ENCODE data around the gene SCAF8. TPM values are rescaled to one million over a fixed set of nuclear protein-coding genes. Genes with fewer than 3 reads are reported as not detected.
A peak's percentile ranks its signal among the peaks of the same experiment; 100 is the strongest.

Gene SCAF8
- total RNA-seq, 2 donors from 2014 or later: 25.9 to 29.9 TPM

GRCh38 chr6:154861825-154862224 is 128.6 kb downstream of the SCAF8 start:
- no peak overlapping the region for H3K27ac Mint-ChIP-seq
- H3K27me3 Mint-ChIP-seq: no peaks in the 10 kb centered on the region
- H3K36me3 Mint-ChIP-seq (ENCODE audit: low read depth): peaks cover 15% of the 10 kb centered on the region
- H3K4me1 Mint-ChIP-seq: peaks cover 6% of the 10 kb centered on the region
- H3K9me3 Mint-ChIP-seq: no peaks in the 10 kb centered on the region
- ATAC-seq (replicated peaks): no peak
- H3K4me3 Mint-ChIP-seq: no peak overlapping the region

- Mint-ChIP-seq H3K4me3 (no peak overlapping the region), H3K36me3 (ENCODE audit: low read depth) (peaks cover 15% of the 10 kb centered on the region), H3K9me3 (no peaks in the 10 kb centered on the region), H3K4me1 (peaks cover 1% of the 10 kb centered on the region), H3K27ac (no peak overlapping the region), H3K27me3 (no peaks in the 10 kb centered on the region)
- no peak for ATAC-seq (replicated peaks)
Measured at GRCh38 chr6:154862536-154862935, 129.3 kb downstream of the SCAF8 start.

DNA sequence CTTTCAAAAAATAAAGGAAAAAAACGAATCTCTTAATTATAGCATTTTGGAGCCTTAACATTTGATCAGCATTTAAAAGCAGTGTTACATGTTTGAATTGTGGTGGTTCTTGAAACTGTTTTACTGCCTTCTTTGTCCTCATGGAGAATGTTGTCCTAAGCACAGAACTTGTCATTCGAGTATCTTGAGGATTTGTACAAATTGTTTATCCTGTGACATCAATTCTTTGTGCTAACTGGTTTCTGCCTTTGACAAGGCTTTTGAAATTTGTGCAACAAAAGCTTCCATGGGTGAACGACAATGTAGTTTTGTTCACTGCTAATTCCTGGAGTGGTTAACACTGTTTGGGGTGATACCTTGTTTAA is 130.8 kb downstream of the SCAF8 start:
- Mint-ChIP-seq H3K4me1 (no peaks in the 10 kb centered on the region), H3K27me3 (no peaks in the 10 kb centered on the region), H3K9me3 (no peaks in the 10 kb centered on the region), H3K27ac (no peak overlapping the region), H3K36me3 (ENCODE audit: low read depth) (peaks cover 15% of the 10 kb centered on the region), H3K4me3 (no peak overlapping the region)
- no peak for ATAC-seq (replicated peaks)

GRCh38 chr6:154865291-154865690 is 132.1 kb downstream of the SCAF8 start:
- H3K36me3 Mint-ChIP-seq (ENCODE audit: low read depth): peaks cover 15% of the 10 kb centered on the region
- no peak for ATAC-seq (replicated peaks)
- no peak overlapping the region for H3K4me3 Mint-ChIP-seq
- no peaks in the 10 kb centered on the region for H3K27me3 Mint-ChIP-seq
- H3K9me3 Mint-ChIP-seq: no peaks in the 10 kb centered on the region
- H3K27ac Mint-ChIP-seq: no peak overlapping the region
- H3K4me1 Mint-ChIP-seq: no peaks in the 10 kb centered on the region

GRCh38 chr6:154868143-154868594 is 135.0 kb downstream of the SCAF8 start:
- Mint-ChIP-seq H3K4me1 (no peaks in the 10 kb centered on the region), H3K27me3 (no peaks in the 10 kb centered on the region), H3K36me3 (ENCODE audit: low read depth) (peaks cover 15% of the 10 kb centered on the region), H3K9me3 (no peaks in the 10 kb centered on the region), H3K4me3 (no peak overlapping the region), H3K27ac (no peak overlapping the region)
- ATAC-seq (replicated peaks): peak; percentile 76

DNA sequence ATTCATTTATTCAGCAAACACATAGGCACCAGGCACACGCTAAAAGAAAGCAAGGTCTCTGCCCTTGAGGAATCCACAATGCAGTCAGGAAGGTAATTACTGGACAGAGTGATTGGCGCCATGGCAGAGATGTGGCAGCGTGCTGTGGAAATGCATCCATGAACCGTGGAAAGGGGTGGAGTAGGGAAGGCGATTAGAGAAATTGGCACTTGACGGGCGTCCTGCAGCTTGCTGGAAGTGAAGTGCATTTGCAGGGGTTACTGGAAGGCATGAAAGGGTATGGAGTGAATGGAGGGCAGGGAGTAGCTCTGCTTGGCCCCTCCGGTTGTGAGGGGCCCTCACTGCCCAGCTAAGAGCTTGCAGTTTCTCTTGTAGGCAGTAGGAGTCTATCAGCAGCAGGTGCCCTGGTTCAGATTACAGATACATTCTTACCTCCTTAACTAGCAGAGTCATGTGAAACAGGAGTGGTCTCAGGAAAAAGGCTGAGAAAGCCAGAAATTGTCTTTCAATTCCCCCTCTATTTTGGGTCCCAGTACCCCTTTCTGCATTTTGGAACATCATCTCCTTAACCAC is 139.4 kb downstream of the SCAF8 start:
- no peaks in the 10 kb centered on the region for H3K27me3 Mint-ChIP-seq
- no peak overlapping the region for H3K4me3 Mint-ChIP-seq
- no peak for ATAC-seq (replicated peaks)
- no peaks in the 10 kb centered on the region for H3K4me1 Mint-ChIP-seq
- H3K27ac Mint-ChIP-seq: no peak overlapping the region
- peaks cover 8% of the 10 kb centered on the region for H3K36me3 Mint-ChIP-seq (ENCODE audit: low read depth)
- no peaks in the 10 kb centered on the region for H3K9me3 Mint-ChIP-seq

DNA sequence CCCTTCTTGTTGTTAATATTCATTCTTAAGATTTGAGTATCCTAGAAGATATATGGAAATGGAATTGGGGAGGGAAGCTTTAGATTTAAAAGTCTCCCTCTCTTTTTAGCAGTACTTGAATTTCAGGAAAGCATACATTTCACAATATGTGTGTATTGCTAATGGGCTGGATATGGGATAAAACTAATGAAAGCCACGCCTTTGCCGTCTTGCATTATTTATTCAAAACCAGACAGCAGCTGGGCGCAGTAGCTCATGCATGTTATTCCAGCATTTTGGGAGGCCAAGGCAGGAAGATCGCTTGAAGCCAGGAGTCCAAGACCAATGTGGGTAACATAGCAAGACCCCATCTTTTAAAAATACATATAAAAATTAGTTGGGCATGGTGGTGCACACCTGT is 140.3 kb downstream of the SCAF8 start:
- peaks cover 8% of the 10 kb centered on the region for H3K36me3 Mint-ChIP-seq (ENCODE audit: low read depth)
- H3K27me3 Mint-ChIP-seq: no peaks in the 10 kb centered on the region
- no peak overlapping the region for H3K4me3 Mint-ChIP-seq
- no peaks in the 10 kb centered on the region for H3K4me1 Mint-ChIP-seq
- no peak for ATAC-seq (replicated peaks)
- no peak overlapping the region for H3K27ac Mint-ChIP-seq
- H3K9me3 Mint-ChIP-seq: no peaks in the 10 kb centered on the region

DNA sequence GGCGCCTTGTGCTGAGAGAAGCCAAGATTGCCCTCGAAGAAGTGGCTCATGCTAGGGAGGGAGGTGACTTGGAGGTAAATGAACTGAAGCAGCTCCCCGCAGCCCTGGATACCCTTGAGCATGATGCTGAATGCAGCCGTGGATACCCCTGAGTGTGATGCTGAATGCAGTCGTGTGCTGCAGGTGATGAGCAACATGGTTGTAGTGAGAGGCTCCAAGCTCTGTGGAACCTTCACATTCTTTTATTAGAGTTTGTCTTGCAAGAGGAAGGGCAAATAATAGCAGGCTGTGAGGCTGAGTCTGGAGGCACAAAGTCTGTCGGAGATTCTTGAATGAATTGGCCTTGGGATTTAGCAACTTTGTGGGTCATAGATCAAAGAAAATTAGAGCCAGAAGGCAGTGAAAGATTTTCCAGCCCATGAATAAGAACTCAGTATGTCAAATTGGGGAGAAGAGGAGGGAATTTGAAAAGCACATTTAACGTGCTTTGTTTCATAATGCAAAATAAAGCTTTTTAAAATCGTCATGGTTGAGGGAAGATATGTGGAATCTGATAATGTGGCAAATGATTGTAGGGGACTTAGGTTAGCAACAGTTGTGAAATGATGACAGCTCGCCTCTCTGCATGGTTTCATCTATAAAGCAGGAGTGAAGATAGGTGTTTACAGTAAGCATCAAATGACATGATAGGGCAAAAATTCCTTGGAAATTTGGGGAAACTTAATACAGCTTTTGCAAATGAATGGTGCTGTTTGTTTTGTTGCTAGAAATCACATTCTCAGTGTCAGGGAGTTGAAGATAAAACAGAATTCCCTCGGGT is 141.8 kb downstream of the SCAF8 start:
- Mint-ChIP-seq H3K27me3 (no peaks in the 10 kb centered on the region), H3K36me3 (ENCODE audit: low read depth) (peaks cover 8% of the 10 kb centered on the region), H3K4me3 (no peak overlapping the region), H3K9me3 (no peaks in the 10 kb centered on the region), H3K27ac (no peak overlapping the region), H3K4me1 (no peaks in the 10 kb centered on the region)
- ATAC-seq (replicated peaks): no peak

DNA sequence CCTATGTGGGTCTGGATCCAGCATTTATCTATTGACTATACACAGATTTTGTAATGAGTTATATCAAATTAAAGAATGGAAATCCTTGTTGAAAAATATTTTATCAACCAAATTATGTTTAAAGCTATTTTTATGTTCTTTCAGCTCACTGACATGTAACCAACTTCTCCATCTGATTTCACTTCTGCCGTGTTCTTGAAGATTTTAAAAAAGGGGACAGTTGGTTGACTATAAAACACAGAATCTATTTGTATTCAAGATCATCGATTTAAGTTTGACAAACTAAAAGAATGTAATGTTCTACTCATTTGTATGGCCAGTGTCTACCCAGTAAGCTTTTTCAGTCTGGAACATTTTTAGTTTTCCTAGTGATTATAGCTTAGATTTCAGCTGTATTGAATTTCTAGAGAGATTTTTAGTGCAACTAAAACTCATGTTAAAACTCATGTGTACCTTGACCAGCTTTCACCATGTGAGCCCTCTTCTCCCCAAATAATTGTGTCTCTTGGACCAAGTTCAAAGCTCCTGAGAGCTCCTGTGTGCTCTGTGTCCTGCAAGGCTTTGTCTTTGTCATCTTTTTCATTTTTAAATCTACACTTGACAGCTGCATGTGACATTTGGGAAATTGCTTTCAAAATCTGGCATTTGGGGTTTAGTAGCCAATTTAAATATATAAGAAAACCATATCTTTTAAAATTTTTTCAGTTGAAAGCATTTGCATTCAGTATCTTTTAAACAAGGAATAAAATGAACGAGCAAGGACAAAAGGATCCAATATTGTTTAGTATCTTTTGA is 143.5 kb downstream of the SCAF8 start:
- H3K36me3 Mint-ChIP-seq (ENCODE audit: low read depth): peaks cover 8% of the 10 kb centered on the region

DNA sequence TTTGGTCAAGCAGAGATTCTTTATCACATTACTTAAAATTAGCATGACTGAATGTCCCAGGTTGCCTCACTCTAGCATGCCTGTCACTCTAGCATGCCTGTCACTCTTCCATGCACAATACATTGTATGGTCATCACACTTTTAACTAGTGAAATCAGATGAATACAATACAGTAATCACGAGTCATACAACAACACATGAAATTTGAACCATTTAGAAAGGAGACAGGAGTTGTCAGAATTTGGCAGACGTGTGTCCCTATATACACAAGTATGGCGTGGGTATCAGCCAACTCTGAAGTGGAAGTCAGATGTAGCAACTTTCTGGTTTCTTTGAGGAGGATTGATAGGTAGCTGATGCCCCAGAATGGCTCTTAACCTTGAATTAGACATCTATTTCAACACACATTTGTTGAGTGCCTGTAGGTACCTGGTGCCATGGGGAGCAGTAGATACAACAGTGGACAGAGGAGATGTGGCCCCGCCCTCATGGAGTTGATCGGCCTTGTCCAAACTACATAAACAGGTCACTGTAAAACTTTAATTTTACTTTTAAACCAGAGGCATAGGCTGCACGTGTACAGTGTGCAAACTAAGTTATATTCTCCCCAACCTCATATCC is 145.8 kb downstream of the SCAF8 start:
- no peaks in the 10 kb centered on the region for H3K27me3 Mint-ChIP-seq
- ATAC-seq (replicated peaks): no peak
- H3K4me3 Mint-ChIP-seq: no peak overlapping the region
- no peaks in the 10 kb centered on the region for H3K9me3 Mint-ChIP-seq
- H3K36me3 Mint-ChIP-seq (ENCODE audit: low read depth): peaks cover 18% of the 10 kb centered on the region
- H3K27ac Mint-ChIP-seq: no peak overlapping the region
- H3K4me1 Mint-ChIP-seq: no peaks in the 10 kb centered on the region

More for the DNA sequence above, 143.5 kb downstream of the SCAF8 start:
- no peaks in the 10 kb centered on the region for H3K4me1 Mint-ChIP-seq
- no peaks in the 10 kb centered on the region for H3K27me3 Mint-ChIP-seq
- ATAC-seq (replicated peaks): no peak
- H3K4me3 Mint-ChIP-seq: no peak overlapping the region
- H3K27ac Mint-ChIP-seq: no peak overlapping the region
- no peaks in the 10 kb centered on the region for H3K9me3 Mint-ChIP-seq

DNA sequence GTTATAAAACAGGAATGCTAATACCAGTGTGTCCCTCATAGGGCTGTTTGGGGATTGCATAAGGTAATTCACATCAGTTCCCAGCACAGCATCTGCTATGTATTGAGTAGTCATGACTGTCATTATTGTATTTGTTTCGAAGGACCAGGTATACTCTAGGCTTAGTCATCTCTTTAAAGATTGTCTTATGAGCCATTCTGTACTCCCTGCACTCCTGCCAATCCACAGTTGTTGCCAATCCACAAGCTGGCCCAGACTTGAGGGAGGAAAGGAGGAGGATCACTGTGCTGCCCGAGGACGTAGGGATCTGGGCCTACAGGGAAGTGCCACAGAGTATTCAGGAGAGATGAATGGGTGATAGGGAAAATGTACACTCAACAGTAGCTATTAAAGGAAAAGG is 148.9 kb downstream of the SCAF8 start:
- H3K27ac Mint-ChIP-seq: no peak overlapping the region
- no peaks in the 10 kb centered on the region for H3K9me3 Mint-ChIP-seq
- H3K4me1 Mint-ChIP-seq: no peaks in the 10 kb centered on the region
- H3K36me3 Mint-ChIP-seq (ENCODE audit: low read depth): peaks cover 11% of the 10 kb centered on the region
- no peaks in the 10 kb centered on the region for H3K27me3 Mint-ChIP-seq
- H3K4me3 Mint-ChIP-seq: no peak overlapping the region
- ATAC-seq (replicated peaks): no peak

Other genes starting within 250 kb of the SCAF8 start
- 1 to 10 TPM in 1 of 2 donors, not detected in 1; 1.5 TPM for gene CNKSR3, start 222.7 kb upstream of the SCAF8 start, total RNA-seq